OCI-M1 (cell line): ENCODE measurements around the gene RAB14.

Experiments used
- DNase-seq: peaks from one replicate; lab custom pipeline; 2025; lab: John Stamatoyannopoulos, UW

Gene RAB14

DNA sequence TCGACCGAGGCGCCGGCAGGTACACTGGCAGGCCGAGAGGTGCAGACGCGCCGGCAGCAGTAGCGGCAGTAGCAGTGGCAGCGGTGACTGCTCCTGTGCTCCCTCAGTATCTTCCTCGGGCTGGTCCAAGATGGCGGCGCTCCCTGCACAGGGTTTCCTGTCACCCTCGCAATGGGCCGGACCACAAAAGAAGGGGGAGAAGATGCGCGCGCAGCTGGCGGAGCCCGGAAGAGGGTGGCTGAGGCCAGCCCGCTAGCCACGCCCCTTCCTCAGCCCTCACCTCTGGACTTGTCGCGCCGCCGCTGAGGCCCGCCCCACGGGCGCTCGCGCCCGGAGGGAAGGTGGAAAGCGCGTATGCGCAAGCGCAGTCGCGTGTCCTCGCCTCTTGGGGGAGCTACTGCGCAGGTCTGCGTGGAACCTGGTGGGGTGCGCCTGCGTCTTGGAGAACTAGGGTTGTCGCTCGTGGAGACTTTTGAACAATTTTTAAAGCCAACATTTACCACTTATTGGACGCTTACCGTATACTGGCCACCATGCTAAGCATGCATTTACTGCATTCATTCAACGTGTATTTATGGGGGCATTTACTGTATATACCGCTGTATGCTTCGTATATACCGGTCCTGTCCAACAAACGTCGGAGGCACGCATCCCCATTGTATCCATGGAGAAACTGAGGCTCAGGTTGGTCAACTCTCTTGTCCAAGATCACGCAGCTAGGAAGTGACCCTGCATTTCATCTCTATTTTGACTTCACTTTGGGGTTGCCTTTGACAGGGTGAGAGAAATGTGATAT lies at the start of gene RAB14:
Gene RAB14 (minus strand): TSS at position 132 of the 796 bp plus-strand sequence. CDS start 8,457 bp downstream, outside the sequence.
- DNase-seq, result peak; percentile 99

DNA sequence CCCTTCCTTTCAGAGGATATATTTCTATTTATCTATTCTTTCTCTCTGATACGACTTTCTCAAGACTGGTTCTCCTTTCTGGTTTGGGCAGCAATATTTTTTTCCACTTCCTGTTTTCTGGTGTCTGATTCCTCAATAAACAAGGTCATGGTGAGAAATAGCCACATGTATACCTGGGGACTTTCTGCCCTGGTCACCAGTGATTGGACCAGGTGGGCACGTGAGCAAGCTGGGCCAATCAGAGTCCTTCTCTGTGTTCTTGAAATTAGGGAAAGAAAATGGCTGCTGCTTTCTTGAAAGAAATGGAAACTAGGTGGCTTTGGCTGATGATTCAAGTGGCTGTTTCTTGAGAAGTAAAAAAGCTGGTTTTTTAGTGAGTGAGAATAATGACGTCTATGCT lies 47.9 kb upstream of the RAB14 start:
- peak; percentile 90 for DNase-seq

- no peak for DNase-seq
Measured at GRCh38 chr9:121246821-121247561, 45.3 kb upstream of the RAB14 start.

DNA sequence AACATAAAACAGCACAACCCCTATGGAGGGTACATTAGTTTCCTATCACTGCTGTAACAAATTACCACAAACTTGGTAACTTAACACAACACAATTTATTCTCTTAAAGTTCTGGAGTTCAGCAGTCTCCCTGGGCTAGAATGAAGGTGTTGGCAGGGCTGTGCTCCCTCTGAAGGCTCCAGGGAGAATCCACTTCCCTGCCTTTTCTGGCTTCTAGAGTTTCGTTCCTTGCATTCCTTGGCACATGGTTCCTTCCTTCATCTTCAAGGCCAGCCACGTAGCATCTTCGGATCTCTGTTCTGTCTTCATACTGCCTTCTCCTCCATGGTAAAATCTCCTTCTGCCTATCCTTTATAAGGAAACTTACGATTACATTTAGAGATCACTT lies 41.3 kb upstream of the RAB14 start:
- DNase-seq, result no peak

DNA sequence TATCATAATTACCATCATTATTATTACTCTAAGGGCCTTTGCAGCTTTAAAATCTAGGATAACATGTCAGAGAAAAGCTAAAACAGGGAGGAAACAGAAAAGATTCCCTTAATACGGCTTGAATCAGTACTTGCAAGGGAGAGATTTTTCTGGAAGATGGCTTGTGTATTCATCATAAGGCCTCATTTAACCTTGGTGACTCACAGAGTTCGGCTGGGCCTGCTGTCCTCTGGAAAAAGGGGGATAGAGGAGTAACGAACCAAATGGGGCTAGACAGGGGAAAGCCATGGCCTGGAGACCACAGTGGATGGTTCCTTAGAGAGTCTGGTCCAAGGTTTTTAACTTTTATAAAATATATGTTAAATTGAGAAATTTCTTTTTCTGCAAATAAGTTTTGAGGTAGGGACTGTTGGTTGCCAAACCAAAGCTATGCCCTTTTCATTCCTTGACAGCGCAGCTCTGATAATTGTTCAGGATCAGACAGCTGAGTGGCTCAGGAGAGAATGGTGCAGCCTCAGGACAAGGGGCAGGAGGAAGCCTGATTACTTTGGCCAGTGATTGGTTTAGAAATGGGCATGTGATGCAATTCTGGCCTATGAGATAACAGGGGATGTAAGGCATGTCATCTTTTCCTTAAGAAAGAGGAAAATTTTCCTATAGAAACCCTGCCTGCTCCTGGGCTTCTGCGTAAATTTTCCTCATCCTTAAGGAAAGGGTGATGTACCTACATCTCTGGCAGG lies 40.7 kb upstream of the RAB14 start:
- no peak for DNase-seq

GRCh38 chr9:121240472-121241135 lies 38.9 kb upstream of the RAB14 start:
- DNase-seq, result no peak

GRCh38 chr9:121239851-121240250 lies 38.2 kb upstream of the RAB14 start:
- no peak for DNase-seq

DNA sequence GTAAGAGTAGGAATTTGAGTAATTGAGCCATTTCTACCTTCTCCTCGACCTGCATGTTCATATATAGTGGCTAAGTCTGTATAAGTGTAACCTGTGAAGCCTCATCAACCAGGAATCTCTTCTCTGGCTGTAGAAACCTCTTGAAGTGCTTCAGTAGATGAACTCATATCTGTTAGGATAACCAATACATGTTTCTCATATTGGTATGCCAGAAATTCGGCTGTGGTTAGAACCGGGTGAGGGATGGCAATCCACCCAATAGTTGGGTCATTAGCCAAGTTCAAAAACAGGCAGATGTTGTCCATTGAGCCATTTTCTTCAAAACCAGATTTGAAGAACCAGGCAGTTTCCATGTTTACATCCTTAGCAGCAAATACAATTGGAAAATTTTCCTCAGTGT lies 37.4 kb upstream of the RAB14 start:
- no peak for DNase-seq

- no peak for DNase-seq
Measured at GRCh38 chr9:121237916-121238315, 36.2 kb upstream of the RAB14 start.

DNA sequence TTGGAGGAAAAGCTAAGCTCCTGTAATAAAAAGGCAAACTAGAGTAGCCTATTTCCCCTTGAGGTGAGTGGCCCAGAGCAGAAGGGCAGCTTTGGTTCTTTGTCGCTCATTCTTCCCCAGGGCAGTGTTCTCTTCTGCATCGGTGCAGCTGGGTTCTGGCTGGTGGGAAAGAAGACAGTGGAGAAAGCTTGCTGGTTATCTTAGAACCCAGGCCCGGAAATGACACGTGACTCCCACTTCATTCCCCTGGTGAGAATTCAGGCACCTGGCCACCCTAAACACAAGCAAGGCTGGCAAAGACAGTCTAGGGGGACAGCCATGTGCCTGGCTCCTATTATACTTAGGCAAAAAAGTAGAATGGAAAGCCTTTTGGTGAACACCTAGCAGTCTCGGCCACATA lies 33.8 kb upstream of the RAB14 start:
- no peak for DNase-seq

DNA sequence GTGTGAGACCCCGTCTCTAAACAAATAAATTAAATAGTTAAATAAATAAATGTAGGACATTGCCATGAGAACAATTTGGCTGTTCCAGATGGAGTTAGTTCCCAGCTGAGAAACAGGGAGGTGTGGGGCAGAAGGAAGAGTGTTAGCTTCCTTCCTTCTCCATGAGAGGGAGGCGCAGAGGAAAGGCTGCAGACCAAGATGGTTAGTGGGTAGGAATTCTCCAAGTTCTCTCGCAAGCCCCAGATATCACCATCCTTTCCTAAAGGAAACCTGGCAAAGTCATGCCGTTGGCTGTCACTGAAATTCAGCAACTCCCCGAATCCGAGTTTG lies 33.1 kb upstream of the RAB14 start:
- DNase-seq, result no peak

GRCh38 chr9:121233906-121234831 lies 32.5 kb upstream of the RAB14 start:
- DNase-seq, result no peak

DNA sequence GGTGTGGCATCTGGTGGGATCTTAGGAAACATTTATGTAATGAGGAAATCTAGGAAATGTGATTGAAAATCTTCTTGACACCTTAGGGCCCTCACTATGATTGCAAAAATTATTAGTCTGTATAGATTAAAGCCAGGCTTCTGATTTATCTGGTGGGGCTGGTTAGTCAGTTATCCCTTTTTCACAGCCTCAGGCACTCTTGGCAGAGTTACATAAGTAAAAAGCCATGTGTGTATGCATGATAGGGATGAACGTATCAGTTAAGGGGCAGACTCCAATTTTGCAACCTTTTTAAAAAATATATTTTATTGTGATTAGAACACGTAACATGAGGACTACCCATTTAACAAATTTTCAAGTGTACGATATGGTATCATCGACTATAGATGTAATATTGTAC lies 30.6 kb upstream of the RAB14 start:
- DNase-seq, result no peak

DNA sequence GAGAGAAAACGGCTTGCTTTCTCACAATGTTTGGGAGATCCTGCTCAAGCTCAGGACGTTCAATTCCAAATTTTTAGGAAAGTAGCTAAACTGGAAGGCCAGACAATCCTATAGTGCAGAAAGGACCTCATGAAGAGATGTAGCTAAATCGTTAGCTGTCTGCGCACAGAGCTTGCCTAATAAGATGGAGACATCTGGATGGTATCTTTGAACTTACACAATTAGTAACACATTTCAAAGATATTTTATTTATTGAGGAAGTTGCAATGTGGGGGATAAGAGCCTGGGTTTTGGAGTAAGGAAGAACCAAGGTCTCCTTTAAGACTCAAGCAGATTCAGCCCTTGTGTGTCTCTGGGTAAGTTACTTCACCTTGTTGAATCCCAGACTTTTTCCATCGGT lies 28.6 kb upstream of the RAB14 start:
- DNase-seq, result no peak

- DNase-seq, result no peak
Measured at GRCh38 chr9:121227862-121228261, 26.2 kb upstream of the RAB14 start.

DNA sequence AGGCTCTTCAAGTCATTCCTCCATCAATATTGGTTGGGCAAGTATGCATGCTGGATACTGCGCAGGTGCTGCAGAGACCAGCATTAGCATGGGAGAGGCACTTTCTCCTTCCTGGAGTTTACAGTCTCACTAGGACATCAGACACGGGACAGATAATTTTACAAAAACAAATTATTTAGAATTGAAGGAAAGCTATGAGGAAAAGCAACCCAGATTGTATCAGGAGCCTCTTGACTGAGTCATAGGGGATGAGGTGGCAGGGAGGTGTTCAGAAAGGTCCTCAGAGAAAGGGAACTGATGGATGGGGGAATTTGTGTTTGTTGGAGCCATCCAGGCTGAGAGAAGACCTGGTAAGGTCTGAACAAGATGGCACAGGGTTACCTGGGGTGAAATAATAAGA lies 24.5 kb upstream of the RAB14 start:
- no peak for DNase-seq

DNA sequence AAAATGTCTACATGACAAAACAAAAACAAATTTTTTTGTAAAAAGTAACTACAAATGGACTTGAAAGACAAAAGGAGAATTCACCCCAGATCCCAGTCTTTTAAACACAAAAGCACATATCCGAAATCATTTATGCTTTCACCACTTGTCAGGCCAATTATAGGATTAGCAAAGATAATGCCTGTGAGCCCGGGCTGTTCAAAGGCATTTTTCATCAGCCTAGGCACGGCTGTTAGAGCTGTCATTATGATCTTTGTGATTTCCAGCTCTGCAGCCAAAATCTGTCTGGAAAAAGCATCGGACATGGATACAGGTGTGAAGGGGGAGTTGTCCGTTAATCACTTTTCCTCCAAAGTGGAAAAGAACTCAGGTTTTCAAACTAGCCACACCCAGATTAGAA lies 23.6 kb upstream of the RAB14 start:
- no peak for DNase-seq

- DNase-seq, result peak; percentile 73
Measured at GRCh38 chr9:121222524-121223171, 21.0 kb upstream of the RAB14 start.

DNA sequence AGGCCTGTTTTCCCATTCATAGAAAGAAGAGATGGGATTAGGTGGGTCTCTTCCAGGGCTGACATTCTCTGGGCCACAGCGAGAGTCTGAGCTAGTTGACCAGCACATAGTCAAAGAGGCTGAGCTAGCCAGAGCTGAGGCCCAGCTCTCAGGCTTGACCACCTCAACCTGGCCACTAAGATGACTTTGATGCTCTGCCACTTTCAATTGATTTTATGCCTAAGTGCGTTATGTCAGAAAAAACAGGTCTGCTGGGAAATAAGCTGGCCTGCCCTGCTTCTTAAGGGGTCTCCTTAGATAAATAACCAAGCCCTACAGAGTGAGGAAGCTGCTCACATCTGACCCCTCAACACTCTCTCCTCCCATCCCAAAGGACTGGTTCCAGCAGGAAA lies 20.0 kb upstream of the RAB14 start:
- no peak for DNase-seq

GRCh38 chr9:121220996-121221663 lies 19.5 kb upstream of the RAB14 start:
- no peak for DNase-seq
